GM21717 (cell line): ENCODE results near the gene FBXW5.

Experiments
- ATAC-seq: cut with Tn5 transposase; IDR thresholded peaks from one replicate; pipeline ENCODE4 v1.9.1; 2021; ENCODE audit warnings: mild to moderate bottlenecking, moderate library complexity; ENCODE audit not compliant: unreplicated experiment

FBXW5 gene, protein sequence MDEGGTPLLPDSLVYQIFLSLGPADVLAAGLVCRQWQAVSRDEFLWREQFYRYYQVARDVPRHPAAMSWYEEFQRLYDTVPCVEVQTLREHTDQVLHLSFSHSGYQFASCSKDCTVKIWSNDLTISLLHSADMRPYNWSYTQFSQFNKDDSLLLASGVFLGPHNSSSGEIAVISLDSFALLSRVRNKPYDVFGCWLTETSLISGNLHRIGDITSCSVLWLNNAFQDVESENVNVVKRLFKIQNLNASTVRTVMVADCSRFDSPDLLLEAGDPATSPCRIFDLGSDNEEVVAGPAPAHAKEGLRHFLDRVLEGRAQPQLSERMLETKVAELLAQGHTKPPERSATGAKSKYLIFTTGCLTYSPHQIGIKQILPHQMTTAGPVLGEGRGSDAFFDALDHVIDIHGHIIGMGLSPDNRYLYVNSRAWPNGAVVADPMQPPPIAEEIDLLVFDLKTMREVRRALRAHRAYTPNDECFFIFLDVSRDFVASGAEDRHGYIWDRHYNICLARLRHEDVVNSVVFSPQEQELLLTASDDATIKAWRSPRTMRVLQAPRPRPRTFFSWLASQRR

GRCh38 chr9:136944519-136945332, at the start of gene FBXW5, which contains the start of gene C8G:
Gene FBXW5, minus strand, starts transcription at chr9:136944738. Its CDS starts 655 bp downstream, at chr9:136944083.
Gene C8G, plus strand, starts transcription at chr9:136945243. Its CDS starts 78 bp downstream, at chr9:136945321.
- peak; percentile 48 for ATAC-seq

DNA sequence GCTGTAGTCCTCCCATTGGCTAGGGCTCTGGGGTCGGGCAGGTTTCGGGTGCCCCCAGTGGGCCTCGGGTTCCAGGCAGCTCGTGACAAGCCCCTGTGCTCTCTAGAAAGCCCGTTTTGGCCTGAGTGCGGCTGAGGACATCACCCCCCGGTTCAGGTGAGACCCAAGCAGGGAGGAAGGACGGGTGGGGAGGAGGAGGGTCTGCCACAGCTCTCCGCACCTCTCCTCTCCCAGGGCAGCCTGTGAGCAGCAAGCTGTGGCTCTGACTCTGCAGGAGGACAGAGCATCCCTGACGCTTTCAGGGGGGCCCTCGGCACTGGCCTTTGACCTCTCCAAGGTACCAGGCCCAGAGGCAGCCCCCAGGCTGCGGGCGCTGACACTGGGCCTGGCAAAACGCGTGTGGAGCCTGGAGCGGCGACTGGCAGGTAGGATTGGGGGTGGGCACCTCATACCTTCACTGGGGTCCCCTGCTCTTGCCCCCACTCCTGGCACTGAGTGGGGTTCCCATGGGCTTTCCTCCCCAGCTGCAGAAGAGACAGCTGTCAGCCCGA, 48.4 kb upstream of the FBXW5 start:
- ATAC-seq, result peak; percentile 3

GRCh38 chr9:136991993-136992818, 47.7 kb upstream of the FBXW5 start, which contains the start of gene PAXX:
Gene PAXX, plus strand, starts transcription at chr9:136992422. Its CDS starts 22 bp downstream, at chr9:136992444.
- peak; percentile 70 for ATAC-seq

DNA sequence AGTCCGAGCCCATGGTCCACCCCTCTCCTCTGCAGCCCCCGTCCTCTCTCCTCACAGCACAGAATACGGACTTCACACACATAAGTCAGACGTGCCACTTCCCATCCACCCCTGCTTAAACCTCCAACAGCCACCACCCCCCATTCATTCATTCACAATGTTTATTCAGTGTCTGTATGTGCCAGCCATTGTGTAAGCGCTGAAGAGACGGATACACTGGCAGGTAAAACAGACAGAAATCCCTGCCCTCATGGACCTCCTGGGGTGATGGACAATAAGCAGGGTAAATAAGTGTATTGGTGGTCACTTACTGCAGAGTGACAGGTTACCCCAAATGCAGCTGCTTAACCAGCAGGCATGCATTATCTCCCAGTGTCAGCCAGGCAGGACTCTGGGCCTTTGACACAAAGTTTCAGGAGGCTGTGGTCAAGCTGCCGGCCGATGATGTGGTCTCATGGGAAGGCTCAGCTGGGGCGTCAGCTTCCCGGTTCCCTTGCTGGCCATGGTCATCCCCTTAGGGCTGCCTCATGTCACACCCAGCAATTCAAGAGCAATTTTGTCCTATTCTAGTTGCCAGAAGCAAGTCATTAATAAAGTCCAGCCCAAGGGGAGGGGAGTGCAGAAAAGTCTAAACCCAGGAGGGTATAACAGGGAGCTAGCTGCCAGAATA, 45.8 kb upstream of the FBXW5 start:
- no peak for ATAC-seq

- ATAC-seq, result no peak
Observed at GRCh38 chr9:136988872-136989271, 44.3 kb upstream of the FBXW5 start.

DNA sequence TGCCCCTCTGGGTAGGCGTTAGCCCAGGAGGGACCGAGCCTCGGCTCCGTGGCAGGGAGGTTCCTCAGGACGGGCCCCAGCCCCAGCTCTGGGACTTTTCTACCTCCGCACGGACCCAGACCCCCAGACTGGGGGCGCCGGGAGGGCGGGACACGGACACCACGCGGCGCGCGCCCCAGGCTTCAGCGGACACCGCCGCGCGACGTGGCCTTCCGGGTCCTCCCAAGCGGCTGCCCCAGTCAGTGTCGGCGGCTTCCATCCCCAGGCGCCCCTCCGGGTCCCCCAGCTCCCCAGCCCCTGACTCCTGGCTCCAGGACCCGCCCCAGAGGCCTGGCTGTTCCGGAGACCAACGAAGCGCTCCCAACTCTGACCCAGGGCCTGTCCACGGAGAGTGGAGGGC, 41.3 kb upstream of the FBXW5 start:
- ATAC-seq, result no peak

DNA sequence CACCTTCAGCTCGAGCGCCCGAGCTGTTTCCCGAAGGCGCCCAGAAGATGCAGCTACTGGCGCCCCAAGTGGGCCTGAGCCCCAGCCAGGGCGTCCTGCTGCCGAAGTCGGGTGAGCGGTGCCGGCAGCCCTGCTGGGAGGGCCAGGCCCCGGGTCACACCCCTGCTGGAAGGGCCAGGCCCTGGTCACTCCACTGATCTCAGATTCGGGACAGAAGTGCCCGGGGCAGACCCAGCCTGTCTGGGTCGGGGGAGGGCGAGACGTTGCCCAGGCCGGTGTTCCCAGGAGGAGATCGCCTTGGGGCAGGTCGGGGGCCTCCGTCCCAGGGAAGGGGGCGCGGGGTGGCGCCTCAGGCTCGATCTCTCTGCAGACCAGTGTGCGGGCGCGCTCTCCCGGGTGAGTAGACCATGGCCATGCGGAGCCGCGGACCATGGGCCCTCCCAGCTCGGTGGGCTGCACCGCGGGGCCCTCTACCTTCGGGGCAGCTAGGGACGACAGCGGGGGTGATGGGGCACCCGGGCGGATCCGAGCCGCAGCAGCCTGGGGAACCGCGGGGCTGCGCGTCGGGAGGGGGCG, 40.6 kb upstream of the FBXW5 start:
- ATAC-seq, result no peak

- no peak for ATAC-seq
Observed at GRCh38 chr9:136984464-136985026, 40.0 kb upstream of the FBXW5 start.

DNA sequence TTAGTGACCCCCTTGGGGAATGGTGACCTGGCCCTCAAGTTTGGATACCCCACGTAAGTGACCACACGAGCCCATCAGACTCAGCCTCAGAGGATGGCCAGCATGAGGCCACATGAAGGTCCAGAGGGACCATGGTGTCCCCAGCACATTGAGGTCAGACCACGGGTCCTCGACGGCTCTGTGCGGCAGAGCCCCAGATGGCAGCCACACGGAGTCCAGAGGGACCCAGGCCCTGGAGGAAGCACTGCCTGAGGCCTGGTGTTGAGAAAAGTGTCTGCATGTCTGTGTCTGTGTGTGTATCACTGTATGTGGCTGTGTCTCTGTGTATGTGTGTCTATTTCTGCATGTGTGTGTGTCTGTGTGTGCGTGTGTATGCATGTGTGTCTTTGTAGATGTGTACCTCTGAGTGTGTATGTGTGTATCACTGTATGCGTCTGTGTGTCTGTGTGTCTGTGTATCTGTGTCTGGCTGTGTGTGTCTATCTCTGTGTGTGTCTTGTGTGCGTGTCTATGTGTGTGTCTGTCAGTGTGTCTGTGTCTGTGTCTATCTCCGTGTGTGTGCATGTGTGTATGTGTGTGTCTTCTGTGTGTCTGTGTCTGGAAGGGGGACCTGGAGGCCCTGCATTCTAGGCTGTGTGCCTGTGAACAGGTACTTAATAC, 39.2 kb upstream of the FBXW5 start:
- no peak for ATAC-seq

GRCh38 chr9:136983167-136983566, 38.6 kb upstream of the FBXW5 start:
- ATAC-seq, result no peak

DNA sequence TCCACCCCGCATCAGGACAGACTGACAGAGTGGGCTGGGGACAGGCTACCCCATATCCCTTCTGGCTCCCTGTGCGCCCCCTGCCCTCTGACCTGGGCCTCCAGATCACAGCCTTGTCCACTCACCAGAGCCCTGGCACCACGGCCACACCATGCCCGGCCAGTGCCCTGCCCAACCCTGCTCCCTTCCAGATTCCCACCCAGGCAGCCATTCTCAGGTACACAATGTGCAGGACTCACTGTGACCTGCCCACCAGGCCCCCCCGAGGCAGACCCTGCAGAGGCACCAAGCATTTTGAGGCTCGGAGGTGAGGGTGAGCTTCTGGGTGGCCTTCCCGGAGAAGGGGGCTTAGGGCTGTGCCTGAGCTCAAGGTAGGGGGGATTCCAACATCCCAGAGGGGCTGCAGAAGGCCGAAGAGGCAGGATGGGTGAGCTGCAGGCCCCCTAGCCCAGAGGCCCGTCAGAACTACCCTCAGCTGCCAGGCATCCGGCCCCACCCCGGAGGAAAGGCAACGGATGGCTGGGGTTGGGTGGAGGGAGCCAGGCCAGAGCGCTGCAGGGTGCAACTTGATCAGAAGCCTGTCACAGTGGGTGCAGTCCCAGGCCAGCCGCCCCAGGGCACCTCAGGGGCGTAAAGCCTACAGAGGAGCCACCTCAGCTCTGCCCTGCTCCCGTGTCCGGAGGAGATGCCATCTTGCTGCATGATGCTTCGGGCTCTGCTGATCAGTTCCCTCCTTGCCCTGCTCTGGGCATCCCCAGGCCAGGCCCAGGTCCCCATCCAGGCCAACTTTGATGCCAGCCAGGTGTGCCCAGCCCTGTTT, 37.9 kb upstream of the FBXW5 start, which contains the start of gene LCNL1:
LCNL1 (plus strand) TSS at position 762 of the 820 bp plus-strand sequence. CDS start 594 bp downstream, outside the sequence.
- no peak for ATAC-seq

DNA sequence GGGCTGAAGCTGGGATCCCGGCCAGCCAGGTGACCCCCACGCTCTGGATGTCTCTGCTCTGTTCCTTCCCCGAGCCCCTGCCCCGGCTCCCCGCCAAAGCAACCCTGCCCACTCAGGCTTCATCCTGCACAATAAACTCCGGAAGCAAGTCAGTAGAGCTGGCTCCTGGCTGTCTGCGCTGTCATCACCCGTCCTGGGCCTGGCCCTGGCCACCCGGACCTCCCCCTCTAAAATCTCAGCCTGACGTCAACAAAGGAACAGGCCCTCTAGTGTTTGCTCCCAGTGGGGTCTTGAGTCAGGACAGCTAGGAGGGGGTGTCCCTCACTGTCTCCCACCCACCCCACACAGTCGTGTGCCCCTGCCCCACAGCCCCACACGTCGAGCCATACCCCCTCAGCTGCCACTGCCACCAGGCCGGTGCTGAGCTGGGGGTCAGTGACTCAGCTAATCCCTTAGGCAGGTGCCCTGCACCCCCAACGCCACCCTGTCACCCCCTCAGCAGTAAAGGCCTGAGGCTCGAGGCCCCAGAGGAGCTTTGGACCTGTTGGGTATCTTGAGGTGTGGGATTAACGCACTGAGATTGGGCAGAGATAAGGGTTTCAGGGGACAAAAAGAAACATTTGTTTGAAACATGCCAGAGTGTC, 37.2 kb upstream of the FBXW5 start:
- no peak for ATAC-seq

DNA sequence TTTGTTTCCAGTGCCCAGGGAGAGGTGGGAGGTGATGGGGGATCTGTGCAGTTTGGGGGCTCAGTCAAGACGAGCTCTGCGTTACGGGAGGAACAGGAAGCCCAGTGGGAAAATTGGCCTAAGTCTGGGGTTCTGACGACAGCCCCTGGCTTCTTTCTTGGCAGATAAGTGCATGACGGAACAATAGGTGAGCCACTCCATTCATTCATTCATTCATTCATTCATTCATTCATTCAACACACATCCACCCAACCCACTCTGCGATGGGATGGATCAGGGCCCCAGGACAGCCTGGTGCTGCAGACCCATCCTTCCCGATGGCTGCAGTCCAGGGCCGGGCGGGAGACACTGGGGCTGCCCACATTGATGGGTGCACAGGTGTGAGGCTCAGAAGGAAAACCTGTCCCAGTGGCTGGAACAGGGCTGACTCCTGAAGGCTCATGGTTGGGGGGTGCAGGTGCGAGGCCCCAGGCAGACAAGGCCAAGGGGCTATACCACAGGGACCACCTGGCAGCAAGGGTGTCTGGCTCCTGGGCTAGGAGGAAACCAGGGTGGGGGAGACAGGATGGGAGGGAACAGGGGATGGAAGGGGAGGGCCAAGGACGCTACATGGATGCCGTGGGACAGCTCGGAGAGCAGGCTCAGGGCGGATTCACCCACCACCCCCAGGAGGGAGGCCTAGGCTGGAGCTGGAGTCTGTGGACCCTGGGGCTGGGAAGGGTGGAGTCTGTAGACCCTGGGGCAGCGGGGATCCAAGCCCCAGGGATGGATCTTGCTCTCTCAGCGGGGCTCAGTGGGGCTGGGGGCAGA, 36.3 kb upstream of the FBXW5 start:
- ATAC-seq, result no peak

DNA sequence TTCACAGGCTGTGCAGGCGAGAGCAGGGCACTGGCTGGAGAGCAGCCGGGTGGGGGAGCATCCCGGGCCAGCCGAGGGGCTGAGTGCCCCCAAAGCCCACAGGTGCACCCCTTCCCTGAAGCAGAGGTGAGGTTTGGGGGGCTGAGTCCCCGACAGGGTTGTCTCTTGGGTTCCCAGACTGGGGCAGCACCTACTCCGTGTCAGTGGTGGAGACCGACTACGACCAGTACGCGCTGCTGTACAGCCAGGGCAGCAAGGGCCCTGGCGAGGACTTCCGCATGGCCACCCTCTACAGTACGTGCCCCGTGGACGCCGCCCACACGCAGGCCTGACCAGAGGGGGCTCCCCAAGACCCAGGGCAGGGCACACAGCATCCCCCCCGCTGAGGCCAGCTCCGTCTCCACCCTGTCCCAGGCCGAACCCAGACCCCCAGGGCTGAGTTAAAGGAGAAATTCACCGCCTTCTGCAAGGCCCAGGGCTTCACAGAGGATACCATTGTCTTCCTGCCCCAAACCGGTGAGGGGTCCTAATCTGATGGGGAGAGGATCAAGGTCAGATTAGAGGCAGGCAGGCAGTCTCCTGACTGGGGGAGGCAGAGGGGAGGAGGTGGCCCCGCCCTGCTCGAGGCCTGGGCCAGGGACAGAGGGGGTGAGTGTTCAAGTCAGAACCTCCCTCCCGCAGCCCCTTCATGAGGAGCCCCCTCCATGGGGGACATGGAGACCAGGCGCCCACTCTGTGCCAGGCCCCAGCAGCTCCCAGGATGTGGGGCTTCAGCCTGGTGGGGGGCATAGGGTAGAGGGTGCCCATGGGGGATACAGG, 35.4 kb upstream of the FBXW5 start:
- ATAC-seq, result no peak

DNA sequence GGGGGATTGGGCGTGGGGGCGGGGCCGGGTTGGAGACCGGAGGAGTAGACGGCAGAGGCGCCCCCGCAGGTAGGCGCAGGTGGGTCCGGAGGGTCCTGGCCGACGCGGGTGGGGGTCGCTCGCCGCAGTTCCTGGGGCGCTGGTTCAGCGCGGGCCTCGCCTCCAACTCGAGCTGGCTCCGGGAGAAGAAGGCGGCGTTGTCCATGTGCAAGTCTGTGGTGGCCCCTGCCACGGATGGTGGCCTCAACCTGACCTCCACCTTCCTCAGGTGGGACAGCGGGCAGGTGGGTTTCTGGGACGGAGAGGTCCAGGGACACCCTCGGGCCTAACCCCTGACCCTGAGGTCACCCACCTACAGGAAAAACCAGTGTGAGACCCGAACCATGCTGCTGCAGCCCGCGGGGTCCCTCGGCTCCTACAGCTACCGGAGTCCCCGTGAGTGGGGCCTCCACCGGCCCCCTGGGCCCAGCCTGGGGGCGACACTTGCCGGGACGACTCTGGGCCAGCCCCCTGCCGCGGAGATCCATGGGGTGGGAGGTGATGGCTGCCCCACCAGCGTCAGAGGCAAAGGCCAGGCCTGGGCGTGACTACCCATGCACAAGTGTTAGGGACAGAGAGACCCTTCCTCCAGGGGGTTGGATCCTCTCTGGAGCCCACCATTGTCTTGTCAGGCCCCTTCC, 34.5 kb upstream of the FBXW5 start:
- no peak for ATAC-seq
